MM.1S (cell line): Measurements from ENCODE around the gene SPI1.

Experiments used
- EZH2 ChIP-seq: fragments of 300-600 bp; sonication (generic); optimal IDR thresholded peaks from 2 replicates; pipeline ENCODE3; 2017; ENCODE audit warnings: low read depth, mild to moderate bottlenecking, antibody characterized with exemption, low read length, mixed read lengths
- TF ChIP-seq, protein P1 (sequence below): fragments of 300-600 bp; sonication (generic); IDR thresholded peaks from 2 replicates; pipeline ENCODE4 v1.5.1; 2016; ENCODE audit warnings: antibody characterized with exemption, low read length, mixed read lengths

DNA sequence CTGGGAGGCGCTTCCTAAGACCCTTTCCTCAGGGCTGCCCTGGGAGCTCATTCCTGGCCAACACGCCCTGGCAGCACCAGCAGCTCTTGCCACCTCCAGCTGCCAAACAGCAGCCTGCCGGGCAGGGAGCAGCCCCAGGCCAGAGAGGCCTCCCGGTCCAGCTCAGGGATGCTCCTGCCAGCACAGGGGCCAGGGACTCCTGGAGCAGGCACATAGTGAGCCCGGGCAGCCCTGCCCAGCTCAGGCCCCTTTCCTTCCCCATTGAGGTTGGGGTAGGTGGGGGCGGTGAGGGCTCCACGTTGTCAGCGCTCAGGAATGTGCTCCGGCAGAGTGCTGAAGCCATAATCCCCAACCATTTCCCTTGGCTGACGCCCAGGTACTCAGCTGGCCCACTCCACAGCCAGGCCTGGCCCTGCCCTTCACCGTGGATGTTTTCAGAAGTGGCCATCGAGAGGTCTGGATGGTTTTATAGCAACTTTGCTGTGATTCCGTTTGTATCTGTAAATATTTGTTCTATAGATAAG lies 37.7 kb upstream of the SPI1 start:
- TF ChIP-seq, protein P1, sequence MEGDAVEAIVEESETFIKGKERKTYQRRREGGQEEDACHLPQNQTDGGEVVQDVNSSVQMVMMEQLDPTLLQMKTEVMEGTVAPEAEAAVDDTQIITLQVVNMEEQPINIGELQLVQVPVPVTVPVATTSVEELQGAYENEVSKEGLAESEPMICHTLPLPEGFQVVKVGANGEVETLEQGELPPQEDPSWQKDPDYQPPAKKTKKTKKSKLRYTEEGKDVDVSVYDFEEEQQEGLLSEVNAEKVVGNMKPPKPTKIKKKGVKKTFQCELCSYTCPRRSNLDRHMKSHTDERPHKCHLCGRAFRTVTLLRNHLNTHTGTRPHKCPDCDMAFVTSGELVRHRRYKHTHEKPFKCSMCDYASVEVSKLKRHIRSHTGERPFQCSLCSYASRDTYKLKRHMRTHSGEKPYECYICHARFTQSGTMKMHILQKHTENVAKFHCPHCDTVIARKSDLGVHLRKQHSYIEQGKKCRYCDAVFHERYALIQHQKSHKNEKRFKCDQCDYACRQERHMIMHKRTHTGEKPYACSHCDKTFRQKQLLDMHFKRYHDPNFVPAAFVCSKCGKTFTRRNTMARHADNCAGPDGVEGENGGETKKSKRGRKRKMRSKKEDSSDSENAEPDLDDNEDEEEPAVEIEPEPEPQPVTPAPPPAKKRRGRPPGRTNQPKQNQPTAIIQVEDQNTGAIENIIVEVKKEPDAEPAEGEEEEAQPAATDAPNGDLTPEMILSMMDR = no peak
- no peak for TF ChIP-seq EZH2
